ENCODE data around the gene ATP11A. TPM values are rescaled to one million over a fixed set of nuclear protein-coding genes. Genes with fewer than 3 reads are reported as not detected.

The ATP11A gene
- total and polyA plus RNA-seq, 9 of the 15 experiments (the other 6 are each of a cell fraction or from before 2014, with no cell fraction given): 0.38 to 34.2 (median 4.2) TPM

DNA sequence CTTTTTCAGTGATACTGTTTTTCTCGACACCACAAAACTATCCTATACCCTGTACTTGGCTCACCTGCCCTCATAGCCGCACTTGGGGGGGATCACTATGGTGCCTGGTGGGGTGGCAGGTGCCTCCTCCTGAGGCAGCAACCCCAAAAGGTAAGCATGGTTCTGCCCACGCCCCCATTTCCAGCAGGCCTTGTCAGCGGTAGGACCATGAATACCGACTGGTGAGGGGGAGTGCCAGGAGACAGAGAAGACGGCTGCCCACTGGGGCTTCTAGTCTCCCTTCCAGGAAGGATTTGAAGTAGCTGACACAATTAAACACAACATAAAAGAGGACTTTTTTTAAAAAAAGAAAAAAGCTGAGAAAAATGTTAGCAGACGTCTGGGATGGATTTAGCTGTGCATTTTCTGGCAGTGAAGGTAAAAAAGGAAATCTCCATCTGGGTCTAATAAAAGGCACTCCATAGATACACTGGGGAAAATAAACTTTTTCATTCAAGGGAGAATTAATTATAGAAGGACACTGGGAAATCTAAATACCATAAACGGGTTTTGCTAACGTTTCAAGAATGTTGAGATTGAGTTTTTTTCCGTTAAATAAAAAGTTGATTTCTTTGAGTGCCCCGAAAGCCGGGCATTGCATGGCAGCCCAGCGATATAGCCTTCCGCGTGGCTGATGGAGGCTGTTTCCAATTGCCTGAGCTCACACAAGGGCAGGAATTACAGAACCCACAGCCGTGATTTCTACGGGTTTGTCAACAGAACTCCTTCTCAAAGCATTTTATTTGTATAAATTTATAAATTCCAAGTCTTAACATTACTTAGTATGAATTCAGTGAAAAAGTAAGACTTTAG, 45.1 kb downstream of the ATP11A start:
- Histone ChIP-seq H3K79me2 (ENCODE audit: control insufficient read depth, insufficient read depth, low read length) (peaks cover 48% of the 10 kb centered on the region), H3K9me1 (ENCODE audit: control insufficient read depth, insufficient read depth, low read length) (no peaks in the 10 kb centered on the region), H3K27ac (ENCODE audit: extremely low read depth, low read depth, low read length) (no peak overlapping the region), H3K9me3 (replicated peaks; ENCODE audit: control insufficient read depth, insufficient read depth, low read depth, low read length) (no peaks in the 10 kb centered on the region), H3K9ac (ENCODE audit: insufficient read depth in 1 of 2, low read depth in 2 of 2, low read length in 2 of 2) (no peak overlapping the region), H3K4me3 (no peak overlapping the region), H3K27me3 (ENCODE audit: control insufficient read depth in 2 of 2, insufficient read depth in 2 of 2, low read length in 2 of 2) (no peaks in the 10 kb centered on the region), H4K20me1 (replicated peaks; ENCODE audit: control insufficient read depth, insufficient read depth, low read length) (peaks cover 24% of the 10 kb centered on the region), H3K4me2 (ENCODE audit: insufficient read depth, low read length) (no peak overlapping the region), H2AFZ (ENCODE audit: low read depth, low read length) (no peak overlapping the region), H3K4me1 (replicated peaks in 1 of 2; ENCODE audit: control insufficient read depth in 2 of 2, insufficient read depth in 2 of 2, low read length in 2 of 2) (peaks cover 13 to 16% of the 10 kb centered on the region in 2 experiments; a peak in 4 of 5 replicates), H3K36me3 (ENCODE audit: control insufficient read depth, insufficient read depth, low read length) (no peaks in the 10 kb centered on the region)
- no peak for DNase-seq (ENCODE audit: extremely low read depth in 1 of 4, low spot score in 3 of 4)
- TF ChIP-seq ZSCAN32 (CRISPR knock-in tag; IDR thresholded peaks at IDR 0.05) (no peak), EZH2 (IDR thresholded peaks at IDR 0.05; ENCODE audit: borderline replicate concordance, low read depth, low read length) (no peak), POU5F1 (IDR thresholded peaks at IDR 0.05; ENCODE audit: borderline replicate concordance, low read depth, low read length, partially characterized antibody) (no peak), ZNF444 (CRISPR knock-in tag; IDR thresholded peaks at IDR 0.05) (no peak), MEF2A (IDR thresholded peaks at IDR 0.05; ENCODE audit: control insufficient read depth, low read depth, low read length) (no peak), TRIM24 (IDR thresholded peaks at IDR 0.05) (no peak)
- WGBS (ENCODE audit: insufficient coverage, low coverage, missing lambda C conversion rate): 87% methylated on average over 14 of the region's 17 CpGs
- BruUV-seq (replicated peaks): no TSS peak
- CTCF ChIA-PET (ENCODE audit: low intra/inter-chr PET ratio): no interaction called here
- intact Hi-C loops (cut with micrococcal nuclease): no loop called here
- in situ Hi-C loops (cut with MboI): no loop called here
- POLR2A ChIA-PET: no interaction called here
- FAIRE-seq: no peak
- no peak for ATAC-seq
